ENCODE measurements around the gene ACTR1B.
"Not testable (repeated sequence)": the region's sequence is repeated elsewhere in the genome, so short reads cannot be mapped to it uniquely, and the experiment has no call there.

- not testable (repeated sequence) for TF ChIP-seq CTCF, EZH2 (IDR thresholded peaks at IDR 0.05)
Observed at GRCh38 chr2:97608745-97609144, 55.1 kb downstream of the ACTR1B start.

Data from neural progenitor cell (in vitro differentiated cells).